Stimulated activated CD8-positive, alpha-beta memory T cell treated with anti-CD3 and anti-CD28 coated beads, Interleukin-7, amount 100 ng/mL, for 4 hours (primary cell): ENCODE data around the gene RIC1.
"Not testable (repeated sequence)": the region's sequence is repeated elsewhere in the genome, so short reads cannot be mapped to it uniquely, and the experiment has no call there.

Experiments
- DNase-seq, 2 donors: peaks; one replicate each; pipeline ENCODE4 v3.0.0-alpha.2; 2020; ENCODE audit warnings: low read depth in 2 of 2

The RIC1 gene

GRCh38 chr9:5787759-5788302 is 158.9 kb downstream of the RIC1 start:
- no peak for DNase-seq

GRCh38 chr9:5789489-5789888 is 160.6 kb downstream of the RIC1 start:
- no peak for DNase-seq

- DNase-seq: no peak
These were observed 162.0 kb downstream of the RIC1 start for GRCh38 chr9:5790923-5791322.

- DNase-seq: no peak
These were observed 163.0 kb downstream of the RIC1 start for GRCh38 chr9:5791870-5792269.

GRCh38 chr9:5793812-5794211 is 164.9 kb downstream of the RIC1 start:
- DNase-seq: no peak

GRCh38 chr9:5796298-5796697 is 167.4 kb downstream of the RIC1 start:
- DNase-seq: no peak

- no peak for DNase-seq
These were observed 169.7 kb downstream of the RIC1 start for GRCh38 chr9:5798581-5798980.

GRCh38 chr9:5799314-5799713 is 170.4 kb downstream of the RIC1 start:
- DNase-seq: no peak

- DNase-seq: not testable (repeated sequence)
These were observed 171.5 kb downstream of the RIC1 start for GRCh38 chr9:5800378-5800777.

GRCh38 chr9:5800969-5801738 is 172.2 kb downstream of the RIC1 start:
- DNase-seq: no peak

- DNase-seq: no peak
These were observed 172.8 kb downstream of the RIC1 start for GRCh38 chr9:5801739-5802113.

GRCh38 chr9:5805478-5805877 is 176.6 kb downstream of the RIC1 start:
- no peak for DNase-seq

GRCh38 chr9:5811751-5812150 is 182.8 kb downstream of the RIC1 start:
- no peak for DNase-seq

- DNase-seq: no peak
These were observed 184.9 kb downstream of the RIC1 start for GRCh38 chr9:5813824-5814223.

- DNase-seq: no peak
These were observed 186.6 kb downstream of the RIC1 start for GRCh38 chr9:5815461-5815860.

- no peak for DNase-seq
These were observed 189.0 kb downstream of the RIC1 start for GRCh38 chr9:5817862-5818261.

GRCh38 chr9:5818424-5819142 is 189.7 kb downstream of the RIC1 start:
- no peak for DNase-seq

GRCh38 chr9:5819174-5819573 is 190.3 kb downstream of the RIC1 start:
- DNase-seq: no peak

- DNase-seq: no peak
These were observed 191.5 kb downstream of the RIC1 start for GRCh38 chr9:5820425-5820824.

GRCh38 chr9:5825223-5825622 is 196.3 kb downstream of the RIC1 start:
- no peak for DNase-seq
